ENCODE measurements around the gene LHPP. TPM values are rescaled to one million over a fixed set of nuclear protein-coding genes. Genes with fewer than 3 reads are reported as not detected.
A peak's percentile ranks its signal among the peaks of the same experiment; 100 is the strongest.

The LHPP gene
- total RNA-seq, 1 donor from 2014 or later, result 9.1 TPM

GRCh38 chr10:124637746-124638145 lies 176.1 kb downstream of the LHPP start:
- intact Hi-C loops (cut with micrococcal nuclease), result no loop called here
- no peak for ATAC-seq
- DNase-seq, result no peak

DNA sequence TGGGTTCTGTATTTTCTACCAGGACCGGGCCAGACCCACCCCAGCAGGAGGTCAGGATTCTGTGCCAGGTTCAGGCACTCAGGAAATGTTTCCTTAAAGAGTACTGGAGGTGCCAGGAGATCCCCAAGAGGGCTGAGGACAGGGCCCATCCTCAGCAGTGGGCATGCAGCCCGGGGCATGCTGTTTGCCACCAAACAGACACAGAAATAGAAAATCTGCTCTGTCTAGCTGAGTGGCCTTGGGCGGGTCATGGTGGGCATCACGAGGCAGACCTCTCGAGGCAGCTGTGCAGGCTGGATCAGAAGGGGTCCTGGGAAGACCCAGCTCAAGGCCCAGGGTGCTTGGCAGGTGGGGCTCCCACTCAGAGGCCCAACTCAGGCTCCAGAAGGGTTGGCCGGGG lies 177.6 kb downstream of the LHPP start:
- DNase-seq, result peak; percentile 58
- peak; percentile 12 for ATAC-seq
- intact Hi-C loops (cut with micrococcal nuclease), result no loop called here

GRCh38 chr10:124639646-124640045 lies 178.0 kb downstream of the LHPP start:
- intact Hi-C loops (cut with micrococcal nuclease), result loop anchor here (10.0 kb wide), 1 partner anchor 105 kb away; the partner anchor contains the start of gene FAM53B
- ATAC-seq (no peak), DNase-seq (peak; percentile 12)

GRCh38 chr10:124640056-124640455 lies 178.4 kb downstream of the LHPP start:
- DNase-seq (peak; percentile 29), ATAC-seq (no peak)
- intact Hi-C loops (cut with micrococcal nuclease), result loop anchor here (10.0 kb wide), 1 partner anchor 105 kb away; the partner anchor contains the start of gene FAM53B

- DNase-seq, result peak; percentile 64
- peak; percentile 4 for ATAC-seq
- intact Hi-C loops (cut with micrococcal nuclease), result loop anchor here (10.0 kb wide), 1 partner anchor 104 kb away; the partner anchor contains the start of gene FAM53B
Measured at GRCh38 chr10:124640538-124641231, 179.1 kb downstream of the LHPP start.

DNA sequence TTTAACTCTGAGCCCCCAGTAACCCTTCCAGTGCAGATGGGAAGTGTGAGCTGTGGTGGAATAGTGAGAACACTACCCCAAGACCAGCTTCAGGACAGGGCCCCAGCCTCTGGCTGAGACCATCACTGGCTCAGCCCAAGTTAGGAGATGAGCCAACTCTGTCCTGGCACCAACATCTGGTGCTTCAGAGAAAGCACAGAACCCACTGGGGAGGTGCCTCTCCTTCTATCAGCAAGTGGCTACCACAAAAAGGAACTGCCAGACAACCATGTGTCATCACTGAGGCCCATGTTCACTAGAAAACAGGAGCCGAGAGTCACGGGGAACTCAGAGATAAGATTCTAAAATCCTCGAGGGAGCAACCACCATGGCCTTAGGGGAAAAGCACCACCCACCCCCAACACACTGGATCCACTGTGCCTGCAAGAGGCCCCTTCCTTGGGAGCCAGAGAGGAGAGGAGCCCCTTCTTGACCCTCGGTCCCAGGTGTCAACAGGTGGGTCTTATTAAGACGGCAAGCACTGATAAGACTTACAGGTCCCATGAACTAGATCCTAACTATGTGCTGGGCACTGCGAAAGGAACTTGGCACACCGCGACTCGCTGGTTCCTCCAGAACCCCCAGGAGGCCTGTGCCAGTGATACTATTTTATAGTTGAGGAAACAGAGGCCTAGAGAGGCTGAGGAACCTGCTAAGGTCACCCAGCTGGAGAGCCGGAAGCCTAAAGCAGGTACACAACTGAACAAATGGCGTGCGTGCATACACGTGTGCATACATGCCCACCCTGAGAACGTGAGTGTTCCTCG lies 179.9 kb downstream of the LHPP start:
- ATAC-seq (peak; percentile 78), DNase-seq (peak; percentile 74)
- intact Hi-C loops (cut with micrococcal nuclease), result loop anchor here (10.0 kb wide), 1 partner anchor 103 kb away; the partner anchor contains the start of gene FAM53B

DNA sequence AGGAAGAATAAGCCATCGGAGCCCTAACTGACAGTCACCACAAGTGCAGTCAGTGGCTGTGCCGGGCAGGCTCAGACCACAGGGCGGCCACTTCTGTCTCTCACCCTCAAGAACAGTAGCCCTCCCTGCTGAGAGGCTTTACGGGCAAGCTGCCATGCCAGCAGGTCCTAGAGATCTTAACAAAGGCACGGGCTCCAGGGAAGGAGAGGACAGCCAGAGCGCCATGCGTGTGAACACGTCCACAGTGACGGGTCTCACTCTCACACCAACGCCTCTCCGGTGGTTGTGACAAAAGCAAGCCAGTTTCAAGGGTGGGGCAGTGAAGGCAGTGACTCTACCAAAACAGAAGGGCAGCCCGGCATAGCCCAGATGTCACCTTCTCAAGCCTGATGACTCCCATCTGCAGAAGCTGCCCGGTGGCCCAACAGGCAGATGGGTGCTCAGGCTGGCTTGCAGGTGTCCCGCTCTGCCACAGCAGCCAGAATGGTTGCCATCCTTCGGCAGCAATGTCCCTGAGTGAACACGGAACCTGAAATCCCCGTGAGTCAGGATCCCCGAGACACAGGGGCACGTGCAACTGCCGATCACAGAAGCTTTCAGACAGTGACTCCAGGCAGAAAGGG lies 180.6 kb downstream of the LHPP start:
- ATAC-seq (peak; percentile 70), DNase-seq (peak; percentile 86)
- intact Hi-C loops (cut with micrococcal nuclease), result loop anchor here (10.0 kb wide), 1 partner anchor 103 kb away; the partner anchor contains the start of gene FAM53B

GRCh38 chr10:124643330-124644009 lies 181.8 kb downstream of the LHPP start:
- ATAC-seq (no peak), DNase-seq (peak; percentile 43)
- intact Hi-C loops (cut with micrococcal nuclease), result loop anchor here (10.0 kb wide), 1 partner anchor 101 kb away; the partner anchor contains the start of gene FAM53B

DNA sequence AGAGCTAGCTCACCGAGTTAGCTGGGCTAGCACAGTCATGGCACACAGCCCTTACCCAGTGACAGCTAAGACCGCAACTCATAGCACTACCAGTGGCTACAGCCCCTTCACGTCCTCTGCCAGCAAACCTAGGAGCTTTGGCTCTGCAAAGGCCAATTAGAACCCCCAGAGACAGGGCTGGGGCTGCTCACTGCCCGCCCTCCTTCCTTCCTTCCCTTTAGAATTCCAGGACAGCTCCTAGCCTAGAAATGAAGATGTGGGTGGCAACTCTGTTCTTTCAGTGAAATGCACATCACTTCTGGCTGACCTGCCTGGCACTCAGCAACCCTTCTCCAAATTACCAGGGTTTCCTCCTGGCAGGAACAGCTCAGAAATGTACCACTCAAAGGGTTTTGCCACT lies 182.6 kb downstream of the LHPP start:
- DNase-seq (peak; percentile 20), ATAC-seq (no peak)
- intact Hi-C loops (cut with micrococcal nuclease), result loop anchor here (10.0 kb wide), 1 partner anchor 101 kb away; the partner anchor contains the start of gene FAM53B

GRCh38 chr10:124644771-124645415 lies 183.3 kb downstream of the LHPP start:
- DNase-seq (peak; percentile 38), ATAC-seq (no peak)
- intact Hi-C loops (cut with micrococcal nuclease), result loop anchor here (10.0 kb wide), 1 partner anchor 100 kb away; the partner anchor contains the start of gene FAM53B

GRCh38 chr10:124645467-124646095 lies 184.0 kb downstream of the LHPP start:
- peak; percentile 18 for DNase-seq
- ATAC-seq, result no peak
- intact Hi-C loops (cut with micrococcal nuclease), result loop anchor here (10.0 kb wide), 1 partner anchor 99 kb away; the partner anchor contains the start of gene FAM53B

- intact Hi-C loops (cut with micrococcal nuclease), result loop anchor here (10.0 kb wide), 1 partner anchor 98 kb away; the partner anchor contains the start of gene FAM53B
Measured at GRCh38 chr10:124646483-124647352, 185.1 kb downstream of the LHPP start.

GRCh38 chr10:124647421-124648130 lies 186.0 kb downstream of the LHPP start:
- ATAC-seq, result peak; percentile 48
- intact Hi-C loops (cut with micrococcal nuclease), result loop anchor here (10.0 kb wide), 1 partner anchor 97 kb away; the partner anchor contains the start of gene FAM53B

More at GRCh38 chr10:124646483-124647352, 185.1 kb downstream of the LHPP start:
- peak; percentile 8 for ATAC-seq
- DNase-seq, result peak; percentile 86

DNA sequence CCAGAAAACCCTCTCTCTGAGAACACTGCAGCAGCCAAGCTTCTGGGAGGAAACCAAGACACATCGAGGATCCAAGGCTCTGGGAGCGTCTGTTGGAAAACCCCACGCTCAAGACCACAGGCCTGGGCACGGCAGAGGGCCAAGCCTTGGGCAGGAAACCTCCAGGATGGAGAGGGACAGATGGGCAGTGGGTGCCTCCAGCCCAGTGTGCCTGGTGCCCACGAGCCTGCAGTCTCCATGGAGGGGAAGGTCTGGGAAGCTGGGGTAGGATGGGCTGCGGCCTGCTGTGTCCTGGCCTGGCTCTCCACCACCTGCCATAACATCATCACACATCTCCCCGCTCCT lies 186.5 kb downstream of the LHPP start:
- DNase-seq, result no peak
- intact Hi-C loops (cut with micrococcal nuclease), result loop anchor here (10.0 kb wide), 1 partner anchor 97 kb away; the partner anchor contains the start of gene FAM53B
- ATAC-seq, result no peak

More at GRCh38 chr10:124647421-124648130, 186.0 kb downstream of the LHPP start:
- peak; percentile 75 for DNase-seq

DNA sequence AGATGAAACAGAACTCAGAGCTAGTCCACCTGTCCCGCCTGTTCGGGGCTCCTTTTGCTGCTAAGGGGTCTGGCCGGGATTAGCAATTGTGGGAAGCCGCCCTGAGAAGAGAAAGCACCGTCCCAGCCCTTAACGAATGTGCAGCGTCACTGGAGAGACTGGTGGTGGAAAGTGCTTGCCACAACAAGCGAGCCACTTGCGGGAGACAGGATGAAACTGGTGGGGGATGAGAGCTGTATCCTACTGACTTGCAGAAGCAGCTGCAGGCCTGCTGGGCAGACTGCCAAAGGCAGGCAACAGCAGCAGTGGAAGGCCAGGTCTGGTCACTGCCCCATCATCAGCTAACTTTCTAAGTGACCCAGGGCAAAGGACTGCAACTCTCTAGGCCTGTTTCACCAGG lies 187.1 kb downstream of the LHPP start:
- ATAC-seq (peak; percentile 62), DNase-seq (peak; percentile 87)
- intact Hi-C loops (cut with micrococcal nuclease), result loop anchor here (10.0 kb wide), 1 partner anchor 96 kb away; the partner anchor contains the start of gene FAM53B

DNA sequence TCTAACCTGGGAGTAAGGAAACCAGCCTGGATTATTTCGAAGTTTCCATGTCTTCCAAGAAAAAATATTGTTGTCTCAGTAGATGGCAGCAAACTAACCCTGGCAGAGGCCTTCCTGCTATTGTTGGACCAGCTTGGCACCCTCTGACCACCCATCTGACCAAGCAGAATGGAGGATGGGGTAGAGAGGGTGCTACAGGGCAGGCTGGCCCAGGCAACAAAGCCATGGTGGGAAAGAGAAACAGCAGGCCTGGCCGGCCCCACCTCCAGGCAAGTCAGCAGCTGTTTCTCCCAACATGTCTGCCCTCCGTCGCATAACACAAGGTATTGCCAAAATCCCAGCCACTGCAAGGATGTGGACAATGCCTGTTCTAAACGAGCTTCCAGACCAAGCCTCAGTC lies 187.6 kb downstream of the LHPP start:
- DNase-seq, result peak; percentile 68
- intact Hi-C loops (cut with micrococcal nuclease), result loop anchor here (10.0 kb wide), 1 partner anchor 96 kb away; the partner anchor contains the start of gene FAM53B
- peak; percentile 52 for ATAC-seq

All from left ventricle myocardium superior (tissue), 1 donor.